GM10248 (cell line): ENCODE data around the gene DPYD.

Experiments used
- CTCF ChIA-PET: fragments of 300-600 bp; sonication (Branson Sonifier 250); formaldehyde crosslinking; extraction: SDS; loops from one replicate; lab custom pipeline; 2021; ENCODE audit warnings: antibody characterized with exemption; lab: Yijun Ruan, JAX
- POLR2A ChIA-PET: fragments of 350-650 bp; sonication (Branson Sonifier 250); formaldehyde crosslinking; extraction: SDS; loops from one replicate; lab custom pipeline; 2020; ENCODE audit warnings: antibody characterized with exemption; lab: Yijun Ruan, JAX
- DNase-seq: peaks from one replicate; pipeline ENCODE4 v3.0.0; 2012; ENCODE audit errors: extremely low spot score
- TF ChIP-seq, protein P1 (sequence below): IDR thresholded peaks from 2 replicates; pipeline ENCODE4 v1.5.1; 2012; ENCODE audit warnings: mild to moderate bottlenecking, low read depth; ENCODE audit errors: extremely low read depth, missing control alignments, control extremely low read depth

DPYD gene

GRCh38 chr1:97740891-97741290 lies 179.9 kb downstream of the DPYD start:
- POLR2A ChIA-PET: no interaction called here
- TF ChIP-seq, protein P1, sequence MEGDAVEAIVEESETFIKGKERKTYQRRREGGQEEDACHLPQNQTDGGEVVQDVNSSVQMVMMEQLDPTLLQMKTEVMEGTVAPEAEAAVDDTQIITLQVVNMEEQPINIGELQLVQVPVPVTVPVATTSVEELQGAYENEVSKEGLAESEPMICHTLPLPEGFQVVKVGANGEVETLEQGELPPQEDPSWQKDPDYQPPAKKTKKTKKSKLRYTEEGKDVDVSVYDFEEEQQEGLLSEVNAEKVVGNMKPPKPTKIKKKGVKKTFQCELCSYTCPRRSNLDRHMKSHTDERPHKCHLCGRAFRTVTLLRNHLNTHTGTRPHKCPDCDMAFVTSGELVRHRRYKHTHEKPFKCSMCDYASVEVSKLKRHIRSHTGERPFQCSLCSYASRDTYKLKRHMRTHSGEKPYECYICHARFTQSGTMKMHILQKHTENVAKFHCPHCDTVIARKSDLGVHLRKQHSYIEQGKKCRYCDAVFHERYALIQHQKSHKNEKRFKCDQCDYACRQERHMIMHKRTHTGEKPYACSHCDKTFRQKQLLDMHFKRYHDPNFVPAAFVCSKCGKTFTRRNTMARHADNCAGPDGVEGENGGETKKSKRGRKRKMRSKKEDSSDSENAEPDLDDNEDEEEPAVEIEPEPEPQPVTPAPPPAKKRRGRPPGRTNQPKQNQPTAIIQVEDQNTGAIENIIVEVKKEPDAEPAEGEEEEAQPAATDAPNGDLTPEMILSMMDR: no peak
- CTCF ChIA-PET: interaction anchor here (1.5 kb wide), 1 partner anchor 19 kb away, joined by 3 read pairs; no protein-coding TSS in a partner anchor
- DNase-seq: no peak

- ChIA-PET POLR2A (no interaction called here), CTCF (no interaction called here)
- DNase-seq: no peak
- TF ChIP-seq, protein P1: no peak
Measured at GRCh38 chr1:97739596-97740103, 181.2 kb downstream of the DPYD start.

DNA sequence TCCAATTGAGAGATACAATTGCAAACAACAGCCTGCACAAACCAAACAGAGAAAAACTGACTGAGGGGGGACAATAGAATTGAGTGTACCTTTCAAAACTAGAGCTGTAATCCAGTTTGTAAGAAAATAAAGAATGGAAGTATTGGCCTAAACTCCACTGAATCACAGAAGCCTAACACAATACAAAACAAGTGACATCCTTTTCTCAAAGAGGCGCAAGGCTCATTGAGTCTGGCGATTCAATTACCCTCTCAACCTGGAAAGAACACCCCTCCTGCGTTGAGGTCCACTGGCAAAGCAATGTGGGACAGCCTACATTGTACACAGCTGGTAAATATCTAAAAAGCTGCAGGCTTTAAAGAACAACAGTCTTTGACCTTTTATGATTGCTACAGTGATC lies 182.6 kb downstream of the DPYD start:
- no peak for DNase-seq
- CTCF ChIA-PET: no interaction called here
- POLR2A ChIA-PET: no interaction called here
- TF ChIP-seq, protein P1: no peak

- TF ChIP-seq, protein P1: no peak
- ChIA-PET CTCF (no interaction called here), POLR2A (no interaction called here)
- no peak for DNase-seq
Measured at GRCh38 chr1:97730271-97730670, 190.6 kb downstream of the DPYD start.

DNA sequence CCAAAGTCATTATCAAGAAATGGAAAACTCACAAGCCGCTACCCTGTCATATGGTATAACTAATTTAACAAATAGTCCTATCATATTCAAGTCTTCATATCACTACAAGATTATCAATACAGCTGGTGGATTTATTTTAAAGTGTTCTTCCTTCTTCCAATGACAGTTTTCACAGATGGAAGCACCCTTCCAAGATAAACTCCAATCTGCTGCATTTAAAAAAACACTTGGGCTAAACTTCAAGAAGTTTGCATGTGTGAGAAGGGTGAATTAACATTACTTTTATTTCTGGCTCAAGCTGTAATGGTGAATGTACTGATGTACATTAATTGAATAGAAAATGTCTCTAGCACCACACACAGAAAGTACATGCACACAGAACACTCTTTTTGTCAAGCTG lies 192.4 kb downstream of the DPYD start:
- no peak for DNase-seq
- CTCF ChIA-PET: no interaction called here
- POLR2A ChIA-PET: no interaction called here
- TF ChIP-seq, protein P1: no peak

DNA sequence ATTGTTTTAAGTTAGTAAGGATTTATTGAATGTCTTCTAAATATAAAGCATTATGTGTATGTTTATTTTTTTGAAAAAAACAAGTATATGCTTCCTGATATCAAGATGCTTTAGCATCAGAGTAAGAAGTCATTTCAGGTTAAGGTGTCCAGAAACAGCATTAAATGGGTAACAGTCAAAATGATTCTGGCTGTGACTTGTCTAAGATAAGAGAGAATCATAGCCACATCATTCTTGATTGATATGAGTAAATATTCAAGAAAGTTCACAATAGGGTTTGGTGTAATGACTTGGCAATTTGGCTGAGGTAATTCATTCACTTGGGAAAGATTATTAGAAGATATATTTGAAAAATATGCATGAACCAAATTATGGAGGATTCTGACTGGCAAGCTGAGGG lies 193.8 kb downstream of the DPYD start:
- ChIA-PET POLR2A (no interaction called here), CTCF (no interaction called here)
- TF ChIP-seq, protein P1: no peak
- no peak for DNase-seq
